ENCODE data around the gene ARFGEF2.

DNA sequence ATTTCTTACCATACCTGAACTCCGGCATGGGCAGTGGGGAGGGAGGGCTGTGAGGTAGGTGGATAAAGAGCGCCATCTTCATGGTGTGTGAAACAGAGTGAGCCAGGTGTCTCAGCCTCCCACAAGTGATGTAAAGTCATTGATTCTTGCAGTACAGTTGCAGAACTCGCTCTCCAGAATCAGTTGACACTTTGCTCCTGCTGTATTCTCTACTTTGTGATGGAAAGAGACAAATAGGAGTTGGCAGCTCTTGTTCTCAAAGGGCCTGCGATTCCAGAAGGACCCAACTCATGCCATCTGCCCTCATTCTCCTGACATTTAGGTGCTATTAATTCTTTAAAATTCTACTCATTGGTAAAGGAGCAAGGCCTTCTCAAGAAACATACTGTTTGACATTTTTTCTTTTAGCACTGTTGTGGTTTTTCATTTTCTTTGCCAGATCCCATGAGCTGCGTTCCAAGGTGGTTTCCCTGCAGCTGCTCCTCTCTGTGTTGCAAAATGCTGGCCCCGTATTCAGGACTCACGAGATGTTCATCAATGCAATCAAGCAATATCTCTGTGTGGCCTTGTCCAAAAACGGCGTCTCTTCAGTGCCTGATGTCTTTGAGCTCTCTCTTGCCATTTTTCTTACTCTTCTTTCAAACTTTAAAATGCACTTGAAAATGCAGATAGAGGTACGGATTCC lies 49.3 kb downstream of the ARFGEF2 start:
- TF ChIP-seq, protein P1, sequence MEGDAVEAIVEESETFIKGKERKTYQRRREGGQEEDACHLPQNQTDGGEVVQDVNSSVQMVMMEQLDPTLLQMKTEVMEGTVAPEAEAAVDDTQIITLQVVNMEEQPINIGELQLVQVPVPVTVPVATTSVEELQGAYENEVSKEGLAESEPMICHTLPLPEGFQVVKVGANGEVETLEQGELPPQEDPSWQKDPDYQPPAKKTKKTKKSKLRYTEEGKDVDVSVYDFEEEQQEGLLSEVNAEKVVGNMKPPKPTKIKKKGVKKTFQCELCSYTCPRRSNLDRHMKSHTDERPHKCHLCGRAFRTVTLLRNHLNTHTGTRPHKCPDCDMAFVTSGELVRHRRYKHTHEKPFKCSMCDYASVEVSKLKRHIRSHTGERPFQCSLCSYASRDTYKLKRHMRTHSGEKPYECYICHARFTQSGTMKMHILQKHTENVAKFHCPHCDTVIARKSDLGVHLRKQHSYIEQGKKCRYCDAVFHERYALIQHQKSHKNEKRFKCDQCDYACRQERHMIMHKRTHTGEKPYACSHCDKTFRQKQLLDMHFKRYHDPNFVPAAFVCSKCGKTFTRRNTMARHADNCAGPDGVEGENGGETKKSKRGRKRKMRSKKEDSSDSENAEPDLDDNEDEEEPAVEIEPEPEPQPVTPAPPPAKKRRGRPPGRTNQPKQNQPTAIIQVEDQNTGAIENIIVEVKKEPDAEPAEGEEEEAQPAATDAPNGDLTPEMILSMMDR (IDR thresholded peaks at IDR 0.05), result no peak
- TF ChIP-seq POLR2A (IDR thresholded peaks at IDR 0.05) (no peak), POLR2AphosphoS5 (IDR thresholded peaks at IDR 0.05; ENCODE audit: insufficient read depth in 1 of 2, low read depth in 1 of 2) (no peak)
